ENCODE data around the gene GIMAP8. TPM values are rescaled to one million over a fixed set of nuclear protein-coding genes. Genes with fewer than 3 reads are reported as not detected.
A peak's percentile ranks its signal among the peaks of the same experiment; 100 is the strongest.

GIMAP8 gene
- not detected in 2 replicates for total RNA-seq
- polyA plus RNA-seq (2012): not detected

GRCh38 chr7:150450491-150451001 is at the start of gene GIMAP8:
Gene GIMAP8 (plus strand): TSS chr7:150450630. CDS start chr7:150466699, 16,069 bp downstream.
- DNase-seq (ENCODE audit: low read depth): peak; percentile 9

GRCh38 chr7:150400788-150401423 is 49.5 kb upstream of the GIMAP8 start:
- DNase-seq (ENCODE audit: low read depth): no peak

GRCh38 chr7:150401424-150401790 is 49.0 kb upstream of the GIMAP8 start:
- no peak for DNase-seq (ENCODE audit: low read depth)

- DNase-seq (ENCODE audit: low read depth): no peak
Observed at GRCh38 chr7:150401861-150402631, 48.4 kb upstream of the GIMAP8 start.

GRCh38 chr7:150402671-150403321 is 47.6 kb upstream of the GIMAP8 start:
- no peak for DNase-seq (ENCODE audit: low read depth)

GRCh38 chr7:150403376-150404171 is 46.9 kb upstream of the GIMAP8 start:
- DNase-seq (ENCODE audit: low read depth): no peak

GRCh38 chr7:150404172-150404804 is 46.1 kb upstream of the GIMAP8 start:
- DNase-seq (ENCODE audit: low read depth): no peak

- peak; percentile 94 for DNase-seq (ENCODE audit: low read depth)
Observed at GRCh38 chr7:150404805-150405583, 45.4 kb upstream of the GIMAP8 start.

- DNase-seq (ENCODE audit: low read depth): no peak
Observed at GRCh38 chr7:150405584-150406311, 44.7 kb upstream of the GIMAP8 start.

- DNase-seq (ENCODE audit: low read depth): no peak
Observed at GRCh38 chr7:150406312-150406566, 44.2 kb upstream of the GIMAP8 start.

GRCh38 chr7:150406567-150407421 is 43.6 kb upstream of the GIMAP8 start:
- no peak for DNase-seq (ENCODE audit: low read depth)

- DNase-seq (ENCODE audit: low read depth): no peak
Observed at GRCh38 chr7:150407588-150408392, 42.6 kb upstream of the GIMAP8 start.

GRCh38 chr7:150408393-150409299 is 41.8 kb upstream of the GIMAP8 start:
- no peak for DNase-seq (ENCODE audit: low read depth)

GRCh38 chr7:150409300-150410030 is 41.0 kb upstream of the GIMAP8 start:
- DNase-seq (ENCODE audit: low read depth): no peak

- DNase-seq (ENCODE audit: low read depth): no peak
Observed at GRCh38 chr7:150410131-150410530, 40.3 kb upstream of the GIMAP8 start.
